HG02610 (cell line): ENCODE measurements around the gene BASP1.
"Not testable (repeated sequence)": the region's sequence is repeated elsewhere in the genome, so short reads cannot be mapped to it uniquely, and the experiment has no call there.

Experiments used
- ATAC-seq: cut with Tn5 transposase; IDR thresholded peaks from one replicate; pipeline ENCODE4 v1.9.1; 2021; ENCODE audit warnings: mild to moderate bottlenecking, moderate library complexity; ENCODE audit not compliant: unreplicated experiment

Gene BASP1

GRCh38 chr5:17249029-17249634 lies 31.7 kb downstream of the BASP1 start:
- no peak for ATAC-seq

- ATAC-seq: not testable (repeated sequence)
These were observed 32.4 kb downstream of the BASP1 start for GRCh38 chr5:17249841-17250240.

GRCh38 chr5:17252543-17252942 lies 35.1 kb downstream of the BASP1 start:
- no peak for ATAC-seq

GRCh38 chr5:17255471-17256021 lies 38.1 kb downstream of the BASP1 start:
- peak; percentile 42 for ATAC-seq

- ATAC-seq: no peak
These were observed 38.7 kb downstream of the BASP1 start for GRCh38 chr5:17256171-17256570.

- ATAC-seq: no peak
These were observed 39.4 kb downstream of the BASP1 start for GRCh38 chr5:17256839-17257238.

- ATAC-seq: peak; percentile 88
These were observed 40.4 kb downstream of the BASP1 start for GRCh38 chr5:17257705-17258273.

- ATAC-seq: no peak
These were observed 41.0 kb downstream of the BASP1 start for GRCh38 chr5:17258431-17258830.

- ATAC-seq: not testable (repeated sequence)
These were observed 41.6 kb downstream of the BASP1 start for GRCh38 chr5:17259012-17259411.

GRCh38 chr5:17259630-17260257 lies 42.3 kb downstream of the BASP1 start:
- ATAC-seq: no peak

- no peak for ATAC-seq
These were observed 43.1 kb downstream of the BASP1 start for GRCh38 chr5:17260549-17260948.

- no peak for ATAC-seq
These were observed 43.6 kb downstream of the BASP1 start for GRCh38 chr5:17261075-17261474.

- no peak for ATAC-seq
These were observed 47.6 kb downstream of the BASP1 start for GRCh38 chr5:17265041-17265440.

- ATAC-seq: peak; percentile 67
These were observed 49.7 kb downstream of the BASP1 start for GRCh38 chr5:17267106-17267505.

- ATAC-seq: peak; percentile 61
These were observed 51.8 kb downstream of the BASP1 start for GRCh38 chr5:17269201-17269600.

- ATAC-seq: no peak
These were observed 54.7 kb downstream of the BASP1 start for GRCh38 chr5:17272111-17272510.

GRCh38 chr5:17275289-17276158 lies 58.1 kb downstream of the BASP1 start:
- no peak for ATAC-seq

- peak; percentile 57 for ATAC-seq
These were observed 59.0 kb downstream of the BASP1 start for GRCh38 chr5:17276445-17276844.

- ATAC-seq: peak; percentile 48
These were observed 60.5 kb downstream of the BASP1 start for GRCh38 chr5:17277907-17278306.

GRCh38 chr5:17278931-17279330 lies 61.5 kb downstream of the BASP1 start:
- ATAC-seq: no peak

- no peak for ATAC-seq
These were observed 62.1 kb downstream of the BASP1 start for GRCh38 chr5:17279487-17279886.
